Measurements from ENCODE around the gene DGKH. TPM values are rescaled to one million over a fixed set of nuclear protein-coding genes. Genes with fewer than 3 reads are reported as not detected.
A peak's percentile ranks its signal among the peaks of the same experiment; 100 is the strongest.

DGKH gene
- total and polyA plus RNA-seq, 9 of the 15 experiments (the other 6 are each of a cell fraction or from before 2014, with no cell fraction given) = 0.38 to 4.4 (median 3.1) TPM

DNA sequence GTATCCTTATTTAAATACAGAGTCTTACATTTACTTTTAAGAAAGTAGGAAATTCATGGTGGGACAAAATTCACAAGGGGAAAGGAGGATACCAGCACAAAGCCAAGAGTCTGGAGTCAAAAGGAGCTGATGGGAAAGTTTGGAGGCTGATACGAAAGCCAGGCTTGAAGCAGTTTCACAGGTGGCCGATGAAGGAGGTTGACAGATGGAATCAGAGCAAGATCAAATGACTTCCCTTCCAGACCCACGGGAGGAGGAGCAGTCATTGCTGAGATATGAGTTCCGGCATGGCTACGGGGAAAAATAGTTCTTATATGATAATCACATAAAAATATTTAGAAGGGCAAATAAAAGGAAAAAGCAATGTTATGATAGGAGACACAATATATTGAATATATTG, 65.0 kb downstream of the DGKH start:
- Histone ChIP-seq H3K36me3 (ENCODE audit: control insufficient read depth, insufficient read depth, low read length) (no peaks in the 10 kb centered on the region), H4K20me1 (replicated peaks; ENCODE audit: control insufficient read depth, insufficient read depth, low read length) (peaks cover 6% of the 10 kb centered on the region; the same call in 1 of the 2 replicates), H3K9me1 (ENCODE audit: control insufficient read depth, insufficient read depth, low read length) (no peaks in the 10 kb centered on the region), H3K4me2 (ENCODE audit: insufficient read depth, low read length) (no peak overlapping the region), H3K9me3 (replicated peaks; ENCODE audit: control insufficient read depth, insufficient read depth, low read depth, low read length) (no peaks in the 10 kb centered on the region), H3K79me2 (ENCODE audit: control insufficient read depth, insufficient read depth, low read length) (no peaks in the 10 kb centered on the region), H2AFZ (ENCODE audit: low read depth, low read length) (no peak overlapping the region), H3K9ac (ENCODE audit: insufficient read depth in 1 of 2, low read depth in 2 of 2, low read length in 2 of 2) (no peak overlapping the region), H3K27ac (ENCODE audit: extremely low read depth, low read depth, low read length) (no peak overlapping the region), H3K4me1 (replicated peaks in 1 of 2; ENCODE audit: control insufficient read depth in 2 of 2, insufficient read depth in 2 of 2, low read length in 2 of 2) (peaks cover 0 to 10% of the 10 kb centered on the region in 2 experiments; a peak in 1 of 5 replicates), H3K4me3 (no peak overlapping the region), H3K27me3 (ENCODE audit: control insufficient read depth in 2 of 2, insufficient read depth in 2 of 2, low read length in 2 of 2) (no peaks in the 10 kb centered on the region)
- DNase-seq (ENCODE audit: extremely low read depth in 1 of 4, low spot score in 3 of 4) (peak in 1 of 4 experiments; percentile 23), ATAC-seq (peak; percentile 60; the same call in 1 of the 3 replicates), FAIRE-seq (no peak)
- ChIA-PET POLR2A (no interaction called here), CTCF (ENCODE audit: low intra/inter-chr PET ratio) (no interaction called here)
- in situ Hi-C loops (cut with MboI) = loop anchor here (10.0 to 25.0 kb wide), 2 partner anchors 449 to 701 kb away; no protein-coding TSS in a partner anchor
- intact Hi-C loops (cut with micrococcal nuclease) = loop anchor here (2.0 to 5.0 kb wide), 2 partner anchors 103 to 206 kb away; no protein-coding TSS in a partner anchor
- no TSS peak for BruUV-seq (replicated peaks)
- 13% methylated on average over 4 of the region's 5 CpGs for WGBS (ENCODE audit: insufficient coverage, low coverage, missing lambda C conversion rate)
- TF ChIP-seq PHB (CRISPR knock-in tag; IDR thresholded peaks at IDR 0.05) (no peak), PTTG1 (tag; IDR thresholded peaks at IDR 0.05; ENCODE audit: low read depth) (no peak), SIX5 (IDR thresholded peaks at IDR 0.05; ENCODE audit: borderline replicate concordance in 1 of 2, insufficient read depth in 1 of 2, low read depth in 1 of 2, low read length in 2 of 2) (no peak), U2AF2 (optimal IDR thresholded peaks at IDR 0.05; ENCODE audit: low read depth, low read length) (no peak), GABPA (tag; conservative IDR thresholded peaks at IDR 0.05; ENCODE audit: low read depth) (0 out of 2 replicates have a peak, but pooled peaks have one; percentile 18), KLF13 (tag; IDR thresholded peaks at IDR 0.05; ENCODE audit: borderline replicate concordance, low read depth) (no peak), CBFB (CRISPR knock-in tag; IDR thresholded peaks at IDR 0.05) (no peak), TGIF2 (CRISPR knock-in tag; IDR thresholded peaks at IDR 0.05) (no peak), ZNF133 (CRISPR knock-in tag; IDR thresholded peaks at IDR 0.05) (no peak), ZNF165 (CRISPR knock-in tag; IDR thresholded peaks at IDR 0.05; ENCODE audit: borderline replicate concordance) (no peak), RFX5 (IDR thresholded peaks at IDR 0.05; ENCODE audit: low read depth, low read length) (no peak), PURB (CRISPR knock-in tag; IDR thresholded peaks at IDR 0.05; ENCODE audit: low read depth) (no peak), MECOM (CRISPR knock-in tag; IDR thresholded peaks at IDR 0.05) (no peak), CTBP1 (IDR thresholded peaks at IDR 0.05; ENCODE audit: borderline replicate concordance) (peak; percentile 32; the same call in 1 of the 2 replicates)
- TF ChIP-seq, protein P1, sequence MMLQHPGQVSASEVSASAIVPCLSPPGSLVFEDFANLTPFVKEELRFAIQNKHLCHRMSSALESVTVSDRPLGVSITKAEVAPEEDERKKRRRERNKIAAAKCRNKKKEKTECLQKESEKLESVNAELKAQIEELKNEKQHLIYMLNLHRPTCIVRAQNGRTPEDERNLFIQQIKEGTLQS (IDR thresholded peaks at IDR 0.05) = no peak
- TF ChIP-seq, protein P1 (CRISPR knock-in tag; conservative IDR thresholded peaks at IDR 0.05) = no peak
- TF ChIP-seq, protein P2, sequence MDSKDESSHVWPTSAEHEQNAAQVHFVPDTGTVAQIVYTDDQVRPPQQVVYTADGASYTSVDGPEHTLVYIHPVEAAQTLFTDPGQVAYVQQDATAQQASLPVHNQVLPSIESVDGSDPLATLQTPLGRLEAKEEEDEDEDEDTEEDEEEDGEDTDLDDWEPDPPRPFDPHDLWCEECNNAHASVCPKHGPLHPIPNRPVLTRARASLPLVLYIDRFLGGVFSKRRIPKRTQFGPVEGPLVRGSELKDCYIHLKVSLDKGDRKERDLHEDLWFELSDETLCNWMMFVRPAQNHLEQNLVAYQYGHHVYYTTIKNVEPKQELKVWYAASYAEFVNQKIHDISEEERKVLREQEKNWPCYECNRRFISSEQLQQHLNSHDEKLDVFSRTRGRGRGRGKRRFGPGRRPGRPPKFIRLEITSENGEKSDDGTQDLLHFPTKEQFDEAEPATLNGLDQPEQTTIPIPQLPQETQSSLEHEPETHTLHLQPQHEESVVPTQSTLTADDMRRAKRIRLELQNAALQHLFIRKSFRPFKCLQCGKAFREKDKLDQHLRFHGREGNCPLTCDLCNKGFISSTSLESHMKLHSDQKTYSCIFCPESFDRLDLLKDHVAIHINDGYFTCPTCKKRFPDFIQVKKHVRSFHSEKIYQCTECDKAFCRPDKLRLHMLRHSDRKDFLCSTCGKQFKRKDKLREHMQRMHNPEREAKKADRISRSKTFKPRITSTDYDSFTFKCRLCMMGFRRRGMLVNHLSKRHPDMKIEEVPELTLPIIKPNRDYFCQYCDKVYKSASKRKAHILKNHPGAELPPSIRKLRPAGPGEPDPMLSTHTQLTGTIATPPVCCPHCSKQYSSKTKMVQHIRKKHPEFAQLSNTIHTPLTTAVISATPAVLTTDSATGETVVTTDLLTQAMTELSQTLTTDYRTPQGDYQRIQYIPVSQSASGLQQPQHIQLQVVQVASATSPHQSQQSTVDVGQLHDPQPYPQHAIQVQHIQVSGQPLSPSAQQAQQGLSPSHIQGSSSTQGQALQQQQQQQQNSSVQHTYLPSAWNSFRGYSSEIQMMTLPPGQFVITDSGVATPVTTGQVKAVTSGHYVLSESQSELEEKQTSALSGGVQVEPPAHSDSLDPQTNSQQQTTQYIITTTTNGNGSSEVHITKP (IDR thresholded peaks at IDR 0.05; ENCODE audit: partially characterized antibody) = no peak
- TF ChIP-seq, protein P3, sequence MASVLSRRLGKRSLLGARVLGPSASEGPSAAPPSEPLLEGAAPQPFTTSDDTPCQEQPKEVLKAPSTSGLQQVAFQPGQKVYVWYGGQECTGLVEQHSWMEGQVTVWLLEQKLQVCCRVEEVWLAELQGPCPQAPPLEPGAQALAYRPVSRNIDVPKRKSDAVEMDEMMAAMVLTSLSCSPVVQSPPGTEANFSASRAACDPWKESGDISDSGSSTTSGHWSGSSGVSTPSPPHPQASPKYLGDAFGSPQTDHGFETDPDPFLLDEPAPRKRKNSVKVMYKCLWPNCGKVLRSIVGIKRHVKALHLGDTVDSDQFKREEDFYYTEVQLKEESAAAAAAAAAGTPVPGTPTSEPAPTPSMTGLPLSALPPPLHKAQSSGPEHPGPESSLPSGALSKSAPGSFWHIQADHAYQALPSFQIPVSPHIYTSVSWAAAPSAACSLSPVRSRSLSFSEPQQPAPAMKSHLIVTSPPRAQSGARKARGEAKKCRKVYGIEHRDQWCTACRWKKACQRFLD (CRISPR knock-in tag; IDR thresholded peaks at IDR 0.05) = no peak

All from K562 (cell line).